Activated CD4-positive, alpha-beta T cell treated with anti-CD3 and anti-CD28 coated beads, Interleukin-2, amount 10 ng/mL, durations not matched to agents 7 days and 5 days (primary cell): ENCODE data around the gene LRRC75A. TPM values are rescaled to one million over a fixed set of nuclear protein-coding genes. Genes with fewer than 3 reads are reported as not detected.

Experiments
- total RNA-seq, 2 experiments: library from RNA; stranded (reverse); gene quantifications; one replicate each; pipeline ENCODE4 v1.2.3, GENCODE V29; 2021

The LRRC75A gene
- total RNA-seq, 2 experiments from 2014 or later: 1.7 to 2.0 TPM

Other genes starting within 250 kb of the LRRC75A start
- 10 to 100 TPM; 16.6 to 21.1 TPM for gene CENPV, start 138.7 kb downstream of the LRRC75A start, total RNA-seq
- gene UBB, start 111.1 kb downstream of the LRRC75A start, total RNA-seq: 1,000 to 10,000 TPM; 1,415 to 1,539 TPM
- 100 to 1,000 TPM; 114 to 134 TPM for gene TRPV2, start 76.6 kb downstream of the LRRC75A start, total RNA-seq
- 1 to 10 TPM; 5.7 to 6.1 TPM for gene ZNF287, start 77.0 kb upstream of the LRRC75A start, total RNA-seq
- 1 to 10 TPM; 5.1 to 5.4 TPM for gene ZNF624, start 161.7 kb upstream of the LRRC75A start, total RNA-seq
- 1 to 10 TPM; 6.5 to 6.6 TPM for gene CCDC144A, start 198.0 kb upstream of the LRRC75A start, total RNA-seq